Measurements from ENCODE around the gene TMTC3. TPM values are rescaled to one million over a fixed set of nuclear protein-coding genes. Genes with fewer than 3 reads are reported as not detected.

The TMTC3 gene
- total and polyA plus RNA-seq, 2 experiments from 2014 or later: 17.7 to 53.8 TPM

DNA sequence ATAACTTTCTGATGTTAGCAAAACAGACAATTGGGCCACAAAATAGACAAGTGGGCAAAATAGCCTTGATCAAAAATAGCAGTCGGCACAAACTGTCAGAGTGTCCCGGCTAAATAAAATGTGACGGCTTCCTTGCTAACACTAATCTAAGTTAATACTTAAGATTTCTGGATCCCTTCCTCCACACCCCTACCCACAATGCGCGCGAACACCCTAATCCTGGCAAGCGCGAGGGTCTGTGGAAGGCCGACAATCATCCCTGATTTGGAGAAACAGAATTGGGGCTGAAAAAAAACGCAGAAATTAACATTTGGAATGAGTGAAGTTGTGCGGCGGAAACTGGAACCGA is 708 bp upstream of the TMTC3 start (continued):
- no peak for TF ChIP-seq REST (IDR thresholded peaks at IDR 0.05; ENCODE audit: unreplicated experiment)
- no peak for TF ChIP-seq EZH2 (IDR thresholded peaks at IDR 0.05; ENCODE audit: low read depth, unreplicated experiment)
- TF ChIP-seq, protein P1, sequence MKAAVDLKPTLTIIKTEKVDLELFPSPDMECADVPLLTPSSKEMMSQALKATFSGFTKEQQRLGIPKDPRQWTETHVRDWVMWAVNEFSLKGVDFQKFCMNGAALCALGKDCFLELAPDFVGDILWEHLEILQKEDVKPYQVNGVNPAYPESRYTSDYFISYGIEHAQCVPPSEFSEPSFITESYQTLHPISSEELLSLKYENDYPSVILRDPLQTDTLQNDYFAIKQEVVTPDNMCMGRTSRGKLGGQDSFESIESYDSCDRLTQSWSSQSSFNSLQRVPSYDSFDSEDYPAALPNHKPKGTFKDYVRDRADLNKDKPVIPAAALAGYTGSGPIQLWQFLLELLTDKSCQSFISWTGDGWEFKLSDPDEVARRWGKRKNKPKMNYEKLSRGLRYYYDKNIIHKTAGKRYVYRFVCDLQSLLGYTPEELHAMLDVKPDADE (IDR thresholded peaks at IDR 0.05): no peak
- TF ChIP-seq ZNF331 (CRISPR knock-in tag; IDR thresholded peaks at IDR 0.05; ENCODE audit: low read depth): no peak
- no peak for TF ChIP-seq EZH2phosphoT487 (IDR thresholded peaks at IDR 0.05; ENCODE audit: unreplicated experiment)
- no peak for TF ChIP-seq POLR2AphosphoS5 (IDR thresholded peaks at IDR 0.05; ENCODE audit: low read depth)

- H4K20me1 ChIP-seq (replicated peaks; ENCODE audit: insufficient read depth): no peaks in the 10 kb centered on the region
- H3K27me3 Mint-ChIP-seq (ENCODE audit: insufficient read depth, low read depth, poor library complexity): peaks cover 6% of the 10 kb centered on the region
- no peaks in the 10 kb centered on the region for H3K27me3 ChIP-seq (ENCODE audit: insufficient read depth)
- H3K4me1 Mint-ChIP-seq: peaks cover 38% of the 10 kb centered on the region
- DNase-seq (ENCODE audit: low spot score) (peak; percentile 51), ATAC-seq (peak; percentile 22)
- H3K4me2 ChIP-seq: peak overlapping the region; percentile 80
- peak overlapping the region; percentile 96 for H3K27ac Mint-ChIP-seq
- peak overlapping the region; percentile 76 for H3K27ac ChIP-seq (ENCODE audit: low read depth)
- H3K4me1 ChIP-seq (ENCODE audit: insufficient read depth): peaks cover 32% of the 10 kb centered on the region
- H3K4me3 ChIP-seq: peak overlapping the region; percentile 76
- H3K4me3 Mint-ChIP-seq: peak overlapping the region; percentile 99
- no peaks in the 10 kb centered on the region for H3F3A ChIP-seq (replicated peaks; ENCODE audit: low read depth)
- no peaks in the 10 kb centered on the region for H3K36me3 ChIP-seq (ENCODE audit: insufficient read depth)
- H3K9me2 ChIP-seq (ENCODE audit: insufficient read depth): no peaks in the 10 kb centered on the region
- peak overlapping the region; percentile 94 for H2AFZ ChIP-seq
- H3K36me3 Mint-ChIP-seq (ENCODE audit: low read depth): no peaks in the 10 kb centered on the region
- TF ChIP-seq ZNF331 (CRISPR knock-in tag; IDR thresholded peaks at IDR 0.05; ENCODE audit: low read depth) (no peak), NANOG (IDR thresholded peaks at IDR 0.05; ENCODE audit: borderline replicate concordance) (no peak)
- TF ChIP-seq, protein P1 (IDR thresholded peaks at IDR 0.05): no peak
- TF ChIP-seq, protein P2, sequence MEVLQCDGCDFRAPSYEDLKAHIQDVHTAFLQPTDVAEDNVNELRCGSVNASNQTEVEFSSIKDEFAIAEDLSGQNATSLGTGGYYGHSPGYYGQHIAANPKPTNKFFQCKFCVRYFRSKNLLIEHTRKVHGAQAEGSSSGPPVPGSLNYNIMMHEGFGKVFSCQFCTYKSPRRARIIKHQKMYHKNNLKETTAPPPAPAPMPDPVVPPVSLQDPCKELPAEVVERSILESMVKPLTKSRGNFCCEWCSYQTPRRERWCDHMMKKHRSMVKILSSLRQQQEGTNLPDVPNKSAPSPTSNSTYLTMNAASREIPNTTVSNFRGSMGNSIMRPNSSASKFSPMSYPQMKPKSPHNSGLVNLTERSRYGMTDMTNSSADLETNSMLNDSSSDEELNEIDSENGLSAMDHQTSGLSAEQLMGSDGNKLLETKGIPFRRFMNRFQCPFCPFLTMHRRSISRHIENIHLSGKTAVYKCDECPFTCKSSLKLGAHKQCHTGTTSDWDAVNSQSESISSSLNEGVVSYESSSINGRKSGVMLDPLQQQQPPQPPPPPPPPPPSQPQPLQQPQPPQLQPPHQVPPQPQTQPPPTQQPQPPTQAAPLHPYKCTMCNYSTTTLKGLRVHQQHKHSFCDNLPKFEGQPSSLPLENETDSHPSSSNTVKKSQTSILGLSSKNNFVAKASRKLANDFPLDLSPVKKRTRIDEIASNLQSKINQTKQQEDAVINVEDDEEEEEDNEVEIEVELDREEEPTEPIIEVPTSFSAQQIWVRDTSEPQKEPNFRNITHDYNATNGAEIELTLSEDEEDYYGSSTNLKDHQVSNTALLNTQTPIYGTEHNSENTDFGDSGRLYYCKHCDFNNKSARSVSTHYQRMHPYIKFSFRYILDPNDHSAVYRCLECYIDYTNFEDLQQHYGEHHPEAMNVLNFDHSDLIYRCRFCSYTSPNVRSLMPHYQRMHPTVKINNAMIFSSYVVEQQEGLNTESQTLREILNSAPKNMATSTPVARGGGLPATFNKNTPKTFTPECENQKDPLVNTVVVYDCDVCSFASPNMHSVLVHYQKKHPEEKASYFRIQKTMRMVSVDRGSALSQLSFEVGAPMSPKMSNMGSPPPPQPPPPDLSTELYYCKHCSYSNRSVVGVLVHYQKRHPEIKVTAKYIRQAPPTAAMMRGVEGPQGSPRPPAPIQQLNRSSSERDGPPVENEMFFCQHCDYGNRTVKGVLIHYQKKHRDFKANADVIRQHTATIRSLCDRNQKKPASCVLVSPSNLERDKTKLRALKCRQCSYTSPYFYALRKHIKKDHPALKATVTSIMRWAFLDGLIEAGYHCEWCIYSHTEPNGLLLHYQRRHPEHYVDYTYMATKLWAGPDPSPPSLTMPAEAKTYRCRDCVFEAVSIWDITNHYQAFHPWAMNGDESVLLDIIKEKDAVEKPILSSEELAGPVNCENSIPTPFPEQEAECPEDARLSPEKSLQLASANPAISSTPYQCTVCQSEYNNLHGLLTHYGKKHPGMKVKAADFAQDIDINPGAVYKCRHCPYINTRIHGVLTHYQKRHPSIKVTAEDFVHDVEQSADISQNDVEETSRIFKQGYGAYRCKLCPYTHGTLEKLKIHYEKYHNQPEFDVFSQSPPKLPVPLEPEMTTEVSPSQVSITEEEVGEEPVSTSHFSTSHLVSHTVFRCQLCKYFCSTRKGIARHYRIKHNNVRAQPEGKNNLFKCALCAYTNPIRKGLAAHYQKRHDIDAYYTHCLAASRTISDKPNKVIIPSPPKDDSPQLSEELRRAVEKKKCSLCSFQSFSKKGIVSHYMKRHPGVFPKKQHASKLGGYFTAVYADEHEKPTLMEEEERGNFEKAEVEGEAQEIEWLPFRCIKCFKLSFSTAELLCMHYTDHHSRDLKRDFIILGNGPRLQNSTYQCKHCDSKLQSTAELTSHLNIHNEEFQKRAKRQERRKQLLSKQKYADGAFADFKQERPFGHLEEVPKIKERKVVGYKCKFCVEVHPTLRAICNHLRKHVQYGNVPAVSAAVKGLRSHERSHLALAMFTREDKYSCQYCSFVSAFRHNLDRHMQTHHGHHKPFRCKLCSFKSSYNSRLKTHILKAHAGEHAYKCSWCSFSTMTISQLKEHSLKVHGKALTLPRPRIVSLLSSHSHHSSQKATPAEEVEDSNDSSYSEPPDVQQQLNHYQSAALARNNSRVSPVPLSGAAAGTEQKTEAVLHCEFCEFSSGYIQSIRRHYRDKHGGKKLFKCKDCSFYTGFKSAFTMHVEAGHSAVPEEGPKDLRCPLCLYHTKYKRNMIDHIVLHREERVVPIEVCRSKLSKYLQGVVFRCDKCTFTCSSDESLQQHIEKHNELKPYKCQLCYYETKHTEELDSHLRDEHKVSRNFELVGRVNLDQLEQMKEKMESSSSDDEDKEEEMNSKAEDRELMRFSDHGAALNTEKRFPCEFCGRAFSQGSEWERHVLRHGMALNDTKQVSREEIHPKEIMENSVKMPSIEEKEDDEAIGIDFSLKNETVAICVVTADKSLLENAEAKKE (CRISPR knock-in tag; IDR thresholded peaks at IDR 0.05): no peak
- H3K79me2 ChIP-seq (replicated peaks; ENCODE audit: insufficient read depth): peaks cover 48% of the 10 kb centered on the region
- no peaks in the 10 kb centered on the region for H3K9me3 Mint-ChIP-seq
Measured at GRCh38 chr12:88142610-88142991, 494 bp downstream of the TMTC3 start.
